ENCODE data around the gene DLD. TPM values are rescaled to one million over a fixed set of nuclear protein-coding genes. Genes with fewer than 3 reads are reported as not detected.
"Not testable (repeated sequence)": the region's sequence is repeated elsewhere in the genome, so short reads cannot be mapped to it uniquely, and the experiment has no call there.

The DLD gene
- total RNA-seq, result 19.2 TPM

DNA sequence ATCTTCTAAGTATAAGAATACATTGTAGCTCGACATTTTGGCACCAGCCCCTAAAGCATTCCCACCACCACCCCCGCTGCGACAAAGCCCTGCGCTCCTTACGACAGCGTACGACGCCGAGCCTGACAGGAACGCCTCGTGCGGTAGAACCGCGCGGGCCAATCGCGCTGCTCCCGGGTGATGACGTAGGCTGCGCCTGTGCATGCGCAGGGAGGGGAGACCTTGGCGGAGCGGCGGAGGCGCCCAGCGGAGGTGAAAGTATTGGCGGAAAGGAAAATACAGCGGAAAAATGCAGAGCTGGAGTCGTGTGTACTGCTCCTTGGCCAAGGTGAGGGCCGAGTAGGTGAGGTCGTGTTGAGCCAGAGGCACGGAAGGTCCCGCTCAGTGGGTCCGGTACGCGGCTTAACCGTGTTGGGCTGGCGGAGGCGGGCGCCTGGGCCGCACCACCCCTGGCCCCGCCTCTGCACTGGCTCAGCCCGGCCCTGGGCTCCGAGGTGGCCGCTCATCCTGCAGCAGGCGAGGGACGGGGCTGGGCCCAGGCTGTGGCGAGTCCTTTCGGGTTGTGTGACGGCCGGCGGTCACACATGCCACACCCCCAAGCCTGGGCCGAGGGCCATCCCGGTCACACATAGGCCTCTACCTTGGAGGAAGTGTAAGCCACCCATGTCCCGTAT lies at the start of gene DLD:
TSS of gene DLD (plus strand) at position 222 of the 674 bp plus-strand sequence. CDS start at position 290, 68 bp downstream.
- H3K36me3 ChIP-seq, result peaks cover 0 to 6% of the 10 kb centered on the region in 2 donors
- H3K4me3 ChIP-seq, result peak within 1 kb of the TSS; percentile 83 to 85
- H3K4me1 ChIP-seq, result peaks cover 3 to 17% of the 10 kb centered on the region in 2 donors
- peak; percentile 78 to 97 for DNase-seq (ENCODE audit: low spot score in 2 of 2)
- H3K27ac ChIP-seq, result peak within 1 kb of the TSS; percentile 95
- intact Hi-C loops (cut with DNase I), result loop anchor here (2.0 to 10.0 kb wide), 7 partner anchors 48 to 1229 kb away; partner anchors contain the start of genes BCAP29, CBLL1, CCDC71L and LAMB1
- no peak for TF ChIP-seq CTCF (IDR thresholded peaks at IDR 0.05)
- H3K27me3 ChIP-seq, result no peaks in the 10 kb centered on the region
- H3K9me3 ChIP-seq, result no peaks in the 10 kb centered on the region

DNA sequence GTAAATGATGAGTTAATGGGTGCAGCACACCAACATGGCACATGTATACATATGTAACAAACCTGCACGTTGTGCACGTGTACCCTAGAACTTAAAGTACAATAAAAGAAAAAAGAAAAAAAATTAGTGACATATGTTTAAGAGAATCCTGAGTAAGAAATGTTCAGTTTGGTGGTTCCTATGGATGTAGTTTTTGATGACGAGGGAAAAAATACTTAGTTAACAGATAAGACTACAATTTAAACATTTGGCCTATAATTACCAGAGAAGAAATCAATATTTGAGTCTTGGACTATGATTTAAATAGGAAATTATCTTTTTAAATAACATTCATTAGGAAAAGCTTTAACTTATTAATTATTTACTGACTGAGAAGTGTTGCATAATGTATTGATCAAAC lies 48.8 kb upstream of the DLD start:
- no peaks in the 10 kb centered on the region for H3K36me3 ChIP-seq
- no peak for DNase-seq (ENCODE audit: low spot score in 2 of 2)
- no peaks in the 10 kb centered on the region for H3K4me1 ChIP-seq
- H3K27ac ChIP-seq, result no peak overlapping the region
- H3K4me3 ChIP-seq, result no peak overlapping the region
- no peaks in the 10 kb centered on the region for H3K9me3 ChIP-seq
- H3K27me3 ChIP-seq, result no peaks in the 10 kb centered on the region
- TF ChIP-seq CTCF (IDR thresholded peaks at IDR 0.05), result no peak
- intact Hi-C loops (cut with DNase I), result no loop called here

GRCh38 chr7:107843184-107843583 lies 47.8 kb upstream of the DLD start:
- no peak for TF ChIP-seq CTCF (IDR thresholded peaks at IDR 0.05)
- intact Hi-C loops (cut with DNase I), result no loop called here
- Histone ChIP-seq H3K27ac (no peak overlapping the region), H3K27me3 (no peaks in the 10 kb centered on the region), H3K4me3 (no peak overlapping the region), H3K36me3 (no peaks in the 10 kb centered on the region), H3K9me3 (no peaks in the 10 kb centered on the region), H3K4me1 (no peaks in the 10 kb centered on the region)
- DNase-seq (ENCODE audit: low spot score in 2 of 2), result no peak

GRCh38 chr7:107846324-107846723 lies 44.7 kb upstream of the DLD start:
- intact Hi-C loops (cut with DNase I), result no loop called here
- Histone ChIP-seq H3K27me3 (no peaks in the 10 kb centered on the region), H3K27ac (no peak overlapping the region), H3K4me1 (no peaks in the 10 kb centered on the region), H3K36me3 (no peaks in the 10 kb centered on the region), H3K4me3 (no peak overlapping the region), H3K9me3 (no peaks in the 10 kb centered on the region)
- no peak for DNase-seq (ENCODE audit: low spot score in 2 of 2)
- TF ChIP-seq CTCF (IDR thresholded peaks at IDR 0.05), result no peak

GRCh38 chr7:107847168-107847835 lies 43.7 kb upstream of the DLD start:
- Histone ChIP-seq H3K36me3 (no peaks in the 10 kb centered on the region), H3K9me3 (no peaks in the 10 kb centered on the region), H3K4me3 (no peak overlapping the region), H3K4me1 (no peaks in the 10 kb centered on the region), H3K27me3 (no peaks in the 10 kb centered on the region), H3K27ac (no peak overlapping the region)
- intact Hi-C loops (cut with DNase I), result no loop called here
- DNase-seq (ENCODE audit: low spot score in 2 of 2), result no peak
- TF ChIP-seq CTCF (IDR thresholded peaks at IDR 0.05), result no peak

GRCh38 chr7:107847836-107848175 lies 43.2 kb upstream of the DLD start:
- not testable (repeated sequence) for H3K4me3 ChIP-seq

DNA sequence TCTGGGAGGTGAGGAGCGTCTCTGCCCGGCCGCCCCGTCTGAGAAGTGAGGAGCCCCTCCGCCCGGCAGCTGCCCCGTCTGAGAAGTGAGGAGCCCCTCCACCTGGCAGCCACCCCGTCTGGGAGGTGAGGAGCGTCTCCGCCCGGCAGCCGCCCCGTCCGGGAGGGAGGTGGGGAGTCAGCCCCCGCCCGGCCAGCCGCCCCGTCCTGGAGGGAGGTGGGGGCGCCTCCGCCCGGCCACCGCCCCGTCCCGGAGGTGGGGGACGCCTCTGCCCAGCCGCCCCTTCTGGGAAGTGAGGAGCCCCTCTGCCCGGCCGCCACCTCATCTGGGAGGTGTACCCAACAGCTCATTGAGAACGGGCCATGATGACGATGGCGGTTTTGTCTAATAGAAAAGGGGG lies 42.8 kb upstream of the DLD start:
- intact Hi-C loops (cut with DNase I); H3K27ac ChIP-seq; H3K4me3 ChIP-seq; H3K9me3 ChIP-seq; DNase-seq (ENCODE audit: low spot score in 2 of 2); H3K36me3 ChIP-seq; H3K27me3 ChIP-seq; H3K4me1 ChIP-seq: not testable (repeated sequence)

More at GRCh38 chr7:107847836-107848175, 43.2 kb upstream of the DLD start:
- intact Hi-C loops (cut with DNase I); H3K27ac ChIP-seq; H3K36me3 ChIP-seq; H3K9me3 ChIP-seq; DNase-seq (ENCODE audit: low spot score in 2 of 2); H3K27me3 ChIP-seq; H3K4me1 ChIP-seq: not testable (repeated sequence)
